HCT116 (cell line): ENCODE measurements around the gene CDC14A. TPM values are rescaled to one million over a fixed set of nuclear protein-coding genes. Genes with fewer than 3 reads are reported as not detected.
A peak's percentile ranks its signal among the peaks of the same experiment; 100 is the strongest.

Experiments
- ATAC-seq: fragments of 200-7000 bp; cut with Tn5 transposase; 2 replicates; pipeline ENCODE4 v1.9.1; 2020; ENCODE audit warnings: mild to moderate bottlenecking, moderate library complexity
- BruUV-seq: library from RNA; stranded (reverse); fragments of 400-500 nt; replicated peaks from 2 replicates; lab custom pipeline; 2021; lab: Mats Ljungman, UMichigan
- CTCF ChIA-PET: fragments of 300-600 bp; sonication (Branson Sonifier 250); formaldehyde crosslinking; loops from one replicate; lab custom pipeline; 2021; ENCODE audit warnings: antibody characterized with exemption; lab: Charles Lee
- POLR2A ChIA-PET: fragments of 300-600, 350-600 bp; sonication (Branson Sonifier 250); formaldehyde crosslinking; loops from one replicate; lab custom pipeline; 2021; ENCODE audit warnings: antibody characterized with exemption; lab: Charles Lee
- RAD21 ChIA-PET, 2 experiments: fragments of 300-600 bp; sonication (Branson Sonifier 250); formaldehyde crosslinking; loops; one replicate each; lab custom pipeline; 2023; ENCODE audit warnings: low total read pairs in 2 of 2; ENCODE audit not compliant: uncharacterized antibody in 2 of 2, unreplicated experiment in 2 of 2, low non-redundant PET in 1 of 2; lab: Charles Lee
- DNase-seq: peaks from one replicate; pipeline ENCODE4 v3.0.0-alpha.2; 2010; ENCODE audit warnings: low read depth, low spot score
- H2AFZ ChIP-seq: fragments of 200-600 bp; shearing (Covaris generic), sonication (generic); 2 replicates; pipeline ENCODE4 v1.6.1; 2017; ENCODE audit warnings: low read depth, mixed run types, mixed read lengths, antibody characterized with exemption, low read length; ENCODE audit not compliant: poor library complexity, severe bottlenecking
- H3K27ac ChIP-seq: 2 replicates; pipeline ENCODE4 v1.5.1; 2012; ENCODE audit warnings: low read depth, low read length
- H3K27me3 ChIP-seq: fragments of 200-600 bp; sonication (generic); 2 replicates; pipeline ENCODE4 v1.6.1; 2016; ENCODE audit warnings: mixed run types, low read length, mixed read lengths; ENCODE audit not compliant: insufficient read depth
- H3K36me3 ChIP-seq, 2 experiments: fragments of 200-500 bp in 1 of 2; fragments of 200-600 bp in 1 of 2; sonication (Bioruptor generic) in 1 of 2; sonication (generic) in 1 of 2; 2 replicates each; pipeline versions ENCODE4 v1.5.1 to v1.6.1; 2014 to 2016; ENCODE audit warnings: low read length in 2 of 2, inconsistent platforms in 1 of 2, mixed read lengths in 1 of 2, mixed run types in 1 of 2; ENCODE audit not compliant: insufficient read depth in 2 of 2, control insufficient read depth in 1 of 2
- H3K4me1 ChIP-seq, 2 experiments: fragments of 200-600 bp in 1 of 2; sonication (generic) in 1 of 2; 2 replicates each; pipeline versions ENCODE4 v1.5.1 to v1.6.1; 2012 to 2017; ENCODE audit warnings: low read length in 2 of 2, inconsistent platforms in 1 of 2, mild to moderate bottlenecking in 1 of 2, mixed read lengths in 1 of 2, mixed run types in 1 of 2, moderate library complexity in 1 of 2; ENCODE audit not compliant: insufficient read depth in 2 of 2, control insufficient read depth in 1 of 2
- H3K4me2 ChIP-seq: fragments of 200-600 bp; sonication (generic); 2 replicates; pipeline ENCODE4 v1.6.1; 2017; ENCODE audit warnings: mixed run types, low read length, mixed read lengths
- H3K4me3 ChIP-seq, 2 experiments: fragments of 200-600 bp in 1 of 2; sonication (generic) in 1 of 2; replicated peaks in 1 of 2; 2 replicates each; pipeline ENCODE4 v1.5.1; 2011 to 2016; ENCODE audit warnings: low read length in 2 of 2, control low read depth in 1 of 2, low read depth in 1 of 2, mild to moderate bottlenecking in 1 of 2, mixed read lengths in 1 of 2, mixed run types in 1 of 2
- H3K79me2 ChIP-seq: fragments of 200-600 bp; sonication (generic); 2 replicates; pipeline ENCODE4 v1.6.1; 2017; ENCODE audit warnings: mild to moderate bottlenecking, mixed run types, low read length, moderate library complexity, mixed read lengths; ENCODE audit not compliant: insufficient read depth
- H3K9ac ChIP-seq: fragments of 200-600 bp; sonication (generic); 2 replicates; pipeline ENCODE4 v1.6.1; 2016; ENCODE audit warnings: low read length, mixed read lengths
- H3K9me2 ChIP-seq: fragments of 200-600 bp; sonication (generic), shearing (Covaris generic); 2 replicates; pipeline ENCODE4 v1.6.1; 2017; ENCODE audit warnings: mixed run types, mild to moderate bottlenecking, moderate library complexity; ENCODE audit not compliant: insufficient read depth
- H3K9me3 ChIP-seq, 2 experiments: fragments of 200-500 bp in 1 of 2; fragments of 200-600 bp in 1 of 2; sonication (Bioruptor generic) in 1 of 2; sonication (generic) in 1 of 2; 2 replicates each; pipeline ENCODE4 v1.6.1; 2014 to 2017; ENCODE audit warnings: low read length in 2 of 2, mixed read lengths in 2 of 2, inconsistent platforms in 1 of 2, low read depth in 1 of 2, mild to moderate bottlenecking in 1 of 2, mixed run types in 1 of 2, moderate library complexity in 1 of 2; ENCODE audit not compliant: control insufficient read depth in 1 of 2, insufficient read depth in 1 of 2
- H4K20me1 ChIP-seq: fragments of 200-600 bp; sonication (generic), shearing (Covaris generic); 2 replicates; pipeline ENCODE4 v1.6.1; 2017; ENCODE audit warnings: mixed run types, mild to moderate bottlenecking, moderate library complexity; ENCODE audit not compliant: insufficient read depth
- ATF3 ChIP-seq: IDR thresholded peaks from 2 replicates; pipeline ENCODE4 v1.6.1; 2012
- CTCF ChIP-seq, 3 experiments: fragments of 200-600 bp in 1 of 3; sonication (generic) in 1 of 3; IDR thresholded peaks in 2 of 3; conservative IDR thresholded peaks in 1 of 3; 2 replicates each; pipeline ENCODE4 v1.5.1; 2012 to 2017; ENCODE audit warnings: low read depth in 2 of 3, low read length in 2 of 3, antibody characterized with exemption in 1 of 3, borderline replicate concordance in 1 of 3, control low read depth in 1 of 3, mild to moderate bottlenecking in 1 of 3, mixed read lengths in 1 of 3, mixed run types in 1 of 3, moderate library complexity in 1 of 3; ENCODE audit not compliant: insufficient read depth in 1 of 3
- EZH2 ChIP-seq: fragments of 200-600 bp; sonication (generic); IDR thresholded peaks from 2 replicates; pipeline ENCODE4 v1.6.1; 2017; ENCODE audit warnings: antibody characterized with exemption, mixed run types
- EZH2phosphoT487 ChIP-seq: fragments of 200-600 bp; IDR thresholded peaks from 2 replicates; pipeline ENCODE4 v1.6.1; 2018; ENCODE audit warnings: antibody characterized with exemption, borderline replicate concordance
- JUND ChIP-seq: IDR thresholded peaks from 2 replicates; pipeline ENCODE4 v1.6.1; 2012
- MAX ChIP-seq: IDR thresholded peaks from 2 replicates; pipeline ENCODE4 v1.6.1; 2012
- POLR2A ChIP-seq: IDR thresholded peaks from 2 replicates; pipeline ENCODE4 v1.7.0; 2011; ENCODE audit warnings: borderline replicate concordance; ENCODE audit not compliant: insufficient read depth, insufficient read length; ENCODE audit errors: extremely low read depth
- SIN3A ChIP-seq: IDR thresholded peaks from 2 replicates; pipeline ENCODE4 v1.6.1; 2012; ENCODE audit warnings: low read depth
- SP1 ChIP-seq: IDR thresholded peaks from 2 replicates; pipeline ENCODE4 v1.6.1; 2012; ENCODE audit warnings: low read depth
- SRF ChIP-seq: IDR thresholded peaks from 2 replicates; pipeline ENCODE4 v1.6.1; 2012; ENCODE audit warnings: low read depth
- ZFX ChIP-seq: fragments of 450-650 bp; IDR thresholded peaks from 2 replicates; pipeline ENCODE4 v1.6.1; 2017
- intact Hi-C: fragments of 100-400 bp; cut with micrococcal nuclease; formaldehyde crosslinking; loops from 2 replicates; pipeline ENCODE4 v1.10.0; 2022
- total RNA-seq: library from RNA; stranded (reverse); gene quantifications from one replicate; pipeline ENCODE4 v1.2.1, GENCODE V29; 2021; ENCODE audit not compliant: unreplicated experiment

CDC14A gene
- total RNA-seq, 1 experiment from 2014 or later, result 5.1 TPM

- Histone ChIP-seq H4K20me1 (no peaks in the 10 kb centered on the region), H2AFZ (no peak overlapping the region), H3K4me3 (no peak overlapping the region), H3K9me3 (no peaks in the 10 kb centered on the region), H3K4me2 (no peak overlapping the region), H3K9ac (no peak overlapping the region), H3K79me2 (no peaks in the 10 kb centered on the region), H3K4me1 (peaks cover 7 to 18% of the 10 kb centered on the region in 2 experiments; a peak in 3 of 4 replicates), H3K9me2 (no peaks in the 10 kb centered on the region), H3K27me3 (no peaks in the 10 kb centered on the region), H3K36me3 (no peaks in the 10 kb centered on the region), H3K27ac (no peak overlapping the region)
- DNase-seq, result no peak
- no TSS peak for BruUV-seq
- TF ChIP-seq ZFX (no peak), EZH2 (no peak), SIN3A (no peak), SRF (no peak), POLR2A (no peak)
- intact Hi-C loops, result no loop called here
- ChIA-PET CTCF (no interaction called here), RAD21 (no interaction called here), POLR2A (no interaction called here)
- ATAC-seq, result no peak
Measured at GRCh38 chr1:100346387-100346786, 5.9 kb upstream of the CDC14A start.

- Histone ChIP-seq H3K4me3 (no peak overlapping the region), H3K79me2 (no peaks in the 10 kb centered on the region), H3K9ac (no peak overlapping the region), H3K27ac (no peak overlapping the region), H4K20me1 (no peaks in the 10 kb centered on the region), H3K4me1 (peaks cover 7 to 24% of the 10 kb centered on the region in 2 experiments; a peak in 3 of 4 replicates)
- ChIA-PET RAD21 (no interaction called here), CTCF (interaction anchor here (0.9 kb wide), 1 partner anchor 11 kb away, joined by 3 read pairs; no protein-coding TSS in a partner anchor)
- ATAC-seq, result no peak
- no peak for TF ChIP-seq CTCF (IDR thresholded peaks at IDR 0.05 in 2 of 3, conservative IDR thresholded peaks at IDR 0.05 in 1 of 3; ENCODE audit: borderline replicate concordance in 1 of 3, insufficient read depth in 1 of 3, low read depth in 2 of 3, low read length in 2 of 3)
- no peak for TF ChIP-seq EZH2
- TF ChIP-seq EZH2phosphoT487, result no peak
- no peak for TF ChIP-seq JUND
- no peak for TF ChIP-seq MAX
- no peak for TF ChIP-seq ATF3
- no peak for TF ChIP-seq SP1
- TF ChIP-seq, all 23 proteins: peak for 0
- POLR2A ChIA-PET, result no interaction called here
- intact Hi-C loops, result no loop called here
- BruUV-seq, result no TSS peak
- Histone ChIP-seq H3K27me3 (no peaks in the 10 kb centered on the region), H3K4me2 (peak overlapping the region; percentile 4; the same call in 1 of the 2 replicates), H3K9me2 (no peaks in the 10 kb centered on the region), H3K9me3 (no peaks in the 10 kb centered on the region), H3K36me3 (no peaks in the 10 kb centered on the region), H2AFZ (no peak overlapping the region)
- DNase-seq, result no peak
Measured at GRCh38 chr1:100347009-100347966, 5.0 kb upstream of the CDC14A start.
